Naive thymus-derived CD4-positive, alpha-beta T cell (primary cell): ENCODE measurements around the gene BSDC1. TPM values are rescaled to one million over a fixed set of nuclear protein-coding genes. Genes with fewer than 3 reads are reported as not detected.

Experiments used
- ATAC-seq: fragments of 150-1000 bp; cut with Tn5 transposase; 2 replicates; pipeline ENCODE4 v1.10.0; 2021; ENCODE audit warnings: mild to moderate bottlenecking, moderate library complexity
- CTCF ChIA-PET: fragments of 350-600 bp; sonication (Branson Sonifier 250); formaldehyde crosslinking; loops from one replicate; lab custom pipeline; 2021; ENCODE audit warnings: antibody characterized with exemption; lab: Charles Lee
- POLR2A ChIA-PET: fragments of 350-600 bp; sonication (Branson Sonifier 250); formaldehyde crosslinking; loops from one replicate; lab custom pipeline; 2021; ENCODE audit warnings: antibody characterized with exemption, inconsistent platforms; lab: Charles Lee
- DNase-seq, 9 donors: peaks; one replicate each; pipeline versions ENCODE4 v3.0.0 to v3.0.0-alpha.2; 2020 to 2022; ENCODE audit warnings: mixed read lengths in 1 of 9
- H3K27ac ChIP-seq: one replicate; pipeline ENCODE4 v1.7.0; 2013; ENCODE audit warnings: mild to moderate bottlenecking, low read depth, low read length, moderate library complexity
- H3K27me3 ChIP-seq, 2 donors: one replicate each; pipeline ENCODE4 v1.7.0; 2013; ENCODE audit warnings: low read length in 2 of 2, mild to moderate bottlenecking in 2 of 2, moderate library complexity in 2 of 2; ENCODE audit not compliant: control insufficient read depth in 2 of 2, insufficient read depth in 2 of 2
- H3K36me3 ChIP-seq, 3 experiments: 1 replicate in 2 of 3; 2 replicates in 1 of 3; pipeline ENCODE4 v1.7.0; 2013; ENCODE audit warnings: low read length in 3 of 3, mild to moderate bottlenecking in 3 of 3, moderate library complexity in 1 of 3; ENCODE audit not compliant: insufficient read depth in 3 of 3, control insufficient read depth in 2 of 3
- H3K4me1 ChIP-seq, 2 donors: one replicate each; pipeline ENCODE4 v1.7.0; 2013; ENCODE audit warnings: low read length in 2 of 2, mild to moderate bottlenecking in 2 of 2, moderate library complexity in 1 of 2; ENCODE audit not compliant: control insufficient read depth in 2 of 2, insufficient read depth in 2 of 2
- H3K4me3 ChIP-seq: 2 replicates; pipeline ENCODE4 v1.7.0; 2013; ENCODE audit warnings: mild to moderate bottlenecking, low read length
- H3K9me3 ChIP-seq, 3 experiments: 1 replicate in 2 of 3; 2 replicates in 1 of 3; pipeline ENCODE4 v1.7.0; 2013; ENCODE audit warnings: low read length in 3 of 3; ENCODE audit not compliant: control insufficient read depth in 2 of 3
- H3K27ac Mint-ChIP-seq, 9 donors: one replicate each; pipeline ENCODE4 v1.8.0; 2020 to 2022; ENCODE audit warnings: mixed read lengths in 9 of 9, mild to moderate bottlenecking in 8 of 9, moderate library complexity in 5 of 9, inconsistent platforms in 2 of 9
- H3K27me3 Mint-ChIP-seq, 5 donors: one replicate each; pipeline ENCODE4 v1.8.0; 2021 to 2022; ENCODE audit warnings: mixed read lengths in 5 of 5, mild to moderate bottlenecking in 1 of 5
- H3K36me3 Mint-ChIP-seq, 5 donors: one replicate each; pipeline ENCODE4 v1.8.0; 2020 to 2022; ENCODE audit warnings: mixed read lengths in 5 of 5, mild to moderate bottlenecking in 3 of 5, inconsistent platforms in 1 of 5
- H3K4me1 Mint-ChIP-seq, 7 donors: one replicate each; pipeline ENCODE4 v1.8.0; 2020 to 2022; ENCODE audit warnings: mixed read lengths in 7 of 7, mild to moderate bottlenecking in 3 of 7, inconsistent platforms in 1 of 7
- H3K4me3 Mint-ChIP-seq, 10 donors: one replicate each; pipeline ENCODE4 v1.8.0; 2020 to 2022; ENCODE audit warnings: mild to moderate bottlenecking in 10 of 10, mixed read lengths in 10 of 10, moderate library complexity in 6 of 10, inconsistent platforms in 2 of 10
- H3K9me3 Mint-ChIP-seq, 11 donors: one replicate each; pipeline ENCODE4 v1.8.0; 2020 to 2022; ENCODE audit warnings: mixed read lengths in 11 of 11, mild to moderate bottlenecking in 4 of 11, inconsistent platforms in 1 of 11, moderate library complexity in 1 of 11
- intact Hi-C, 2 donors: fragments of 100-400 bp; cut with micrococcal nuclease; formaldehyde crosslinking; loops; one replicate each; pipeline ENCODE4 v1.15.1; 2023
- polyA plus RNA-seq, 2 donors: library from polyadenylated mRNA; unstranded; fragments of 300-500 nt; fragmentation: Illumina TruSeq; gene quantifications; one replicate each; pipeline ENCODE4 v1.2.3, GENCODE V29; 2021
- total RNA-seq, 6 experiments: library from RNA in 5 of 6; stranded (reverse) in 5 of 6; gene quantifications; 1 replicate in 5 of 6; 2 replicates in 1 of 6; pipeline ENCODE4 v1.2.3 and lab custom pipeline; 2021 to 2026

Gene BSDC1
- total and polyA plus RNA-seq, 7 experiments from 2014 or later = 37.6 to 186 (median 110) TPM

GRCh38 chr1:32332290-32333079 is 61.8 kb downstream of the BSDC1 start:
- Histone ChIP-seq H3K4me3 (no peak overlapping the region), H3K27ac (no peak overlapping the region), H3K9me3 (no peaks in the 10 kb centered on the region), H3K4me1 (peaks cover 18 to 30% of the 10 kb centered on the region in 2 donors), H3K27me3 (no peaks in the 10 kb centered on the region), H3K36me3 (peaks cover 25 to 53% (median 30%) of the 10 kb centered on the region in 3 experiments)
- Mint-ChIP-seq H3K4me3 (no peak overlapping the region), H3K27ac (peak overlapping the region in 7 of 9 donors; percentile 34 to 95 (median 55)), H3K27me3 (no peaks in the 10 kb centered on the region), H3K36me3 (peaks cover 8 to 31% (median 17%) of the 10 kb centered on the region in 5 donors), H3K9me3 (no peaks in the 10 kb centered on the region), H3K4me1 (peaks cover 24 to 43% (median 36%) of the 10 kb centered on the region in 7 donors)
- CTCF ChIA-PET = interaction anchor here (0.6 to 1.8 kb wide), 8 partner anchors 11 to 1553 kb away, joined by 3 to 6 read pairs (median 4); no protein-coding TSS in a partner anchor
- ATAC-seq (no peak), DNase-seq (no peak)
- intact Hi-C loops = no loop called here
- POLR2A ChIA-PET = interaction anchor here (0.6 to 6.3 kb wide), 10 partner anchors 10 to 263 kb away, joined by 3 to 64 read pairs (median 4); partner anchors contain the start of gene LCK

GRCh38 chr1:32331549-32331948 is 62.7 kb downstream of the BSDC1 start:
- Mint-ChIP-seq H3K4me3 (peak overlapping the region in 1 of 10 donors; percentile 56), H3K36me3 (peaks cover 8 to 34% (median 22%) of the 10 kb centered on the region in 5 donors), H3K4me1 (peaks cover 16 to 37% (median 26%) of the 10 kb centered on the region in 7 donors), H3K27ac (peak overlapping the region in 7 of 9 donors; percentile 31 to 87 (median 39)), H3K9me3 (no peaks in the 10 kb centered on the region), H3K27me3 (no peaks in the 10 kb centered on the region)
- Histone ChIP-seq H3K4me3 (no peak overlapping the region), H3K27me3 (no peaks in the 10 kb centered on the region), H3K27ac (no peak overlapping the region), H3K36me3 (peaks cover 30 to 61% (median 33%) of the 10 kb centered on the region in 3 experiments), H3K9me3 (no peaks in the 10 kb centered on the region), H3K4me1 (peaks cover 8 to 20% of the 10 kb centered on the region in 2 donors)
- ATAC-seq (no peak), DNase-seq (no peak)
- intact Hi-C loops = no loop called here
- ChIA-PET POLR2A (interaction anchor here (0.6 to 6.3 kb wide), 10 partner anchors 9 to 262 kb away, joined by 3 to 64 read pairs (median 4); no protein-coding TSS in a partner anchor), CTCF (interaction anchor here (0.6 to 1.4 kb wide), 3 partner anchors 17 to 115 kb away, joined by 3 to 4 read pairs (median 3); no protein-coding TSS in a partner anchor)

GRCh38 chr1:32330558-32331151 is 63.6 kb downstream of the BSDC1 start:
- H3K27me3 ChIP-seq = no peaks in the 10 kb centered on the region
- no peaks in the 10 kb centered on the region for H3K9me3 ChIP-seq
- POLR2A ChIA-PET = interaction anchor here (0.7 to 4.8 kb wide), 7 partner anchors 9 to 81 kb away, joined by 3 to 50 read pairs (median 5); partner anchors contain the start of gene BSDC1
- Mint-ChIP-seq H3K9me3 (no peaks in the 10 kb centered on the region), H3K36me3 (peaks cover 8 to 34% (median 22%) of the 10 kb centered on the region in 5 donors), H3K27me3 (no peaks in the 10 kb centered on the region), H3K27ac (peak overlapping the region in 8 of 9 donors; percentile 3 to 88 (median 38)), H3K4me3 (no peak overlapping the region), H3K4me1 (peaks cover 17 to 37% (median 26%) of the 10 kb centered on the region in 7 donors)
- DNase-seq (no peak), ATAC-seq (no peak)
- intact Hi-C loops = no loop called here
- no peak overlapping the region for H3K4me3 ChIP-seq
- CTCF ChIA-PET = no interaction called here
- peaks cover 5 to 17% of the 10 kb centered on the region in 2 donors for H3K4me1 ChIP-seq
- no peak overlapping the region for H3K27ac ChIP-seq
- H3K36me3 ChIP-seq = peaks cover 30 to 68% (median 33%) of the 10 kb centered on the region in 3 experiments

- ChIA-PET POLR2A (interaction anchor here (1.0 to 4.8 kb wide), 4 partner anchors 8 to 65 kb away, joined by 3 to 50 read pairs (median 8); partner anchors contain the start of gene BSDC1), CTCF (no interaction called here)
Measured at GRCh38 chr1:32329931-32330466, 64.2 kb downstream of the BSDC1 start.

GRCh38 chr1:32327204-32327603 is 67.0 kb downstream of the BSDC1 start:
- H3K27me3 Mint-ChIP-seq = no peaks in the 10 kb centered on the region
- H3K27me3 ChIP-seq = no peaks in the 10 kb centered on the region
- peaks cover 19 to 43% (median 35%) of the 10 kb centered on the region in 7 donors for H3K4me1 Mint-ChIP-seq
- ChIA-PET CTCF (no interaction called here), POLR2A (interaction anchor here (1.6 to 1.7 kb wide), 2 partner anchors 10 to 24 kb away, joined by 4 to 7 read pairs; partner anchors contain the start of gene MARCKSL1)
- peak overlapping the region in 3 of 9 donors; percentile 17 to 72 (median 59) for H3K27ac Mint-ChIP-seq
- no peaks in the 10 kb centered on the region for H3K9me3 Mint-ChIP-seq
- no peak overlapping the region for H3K4me3 Mint-ChIP-seq
- H3K36me3 ChIP-seq = peaks cover 27 to 72% (median 35%) of the 10 kb centered on the region in 3 experiments
- H3K9me3 ChIP-seq = no peaks in the 10 kb centered on the region
- ATAC-seq (no peak), DNase-seq (no peak)
- no peak overlapping the region for H3K4me3 ChIP-seq
- peak overlapping the region; percentile 6 for H3K27ac ChIP-seq
- intact Hi-C loops = no loop called here
- peaks cover 8 to 42% (median 33%) of the 10 kb centered on the region in 5 donors for H3K36me3 Mint-ChIP-seq
- peaks cover 10 to 24% of the 10 kb centered on the region in 2 donors for H3K4me1 ChIP-seq

More at GRCh38 chr1:32329931-32330466, 64.2 kb downstream of the BSDC1 start:
- no peak for DNase-seq
- peak overlapping the region; percentile 47 to 88 (median 72) for H3K27ac Mint-ChIP-seq
- Histone ChIP-seq H3K27ac (peak overlapping the region; percentile 2), H3K4me1 (peaks cover 5 to 17% of the 10 kb centered on the region in 2 donors), H3K9me3 (no peaks in the 10 kb centered on the region), H3K36me3 (peaks cover 33 to 73% (median 33%) of the 10 kb centered on the region in 3 experiments), H3K27me3 (no peaks in the 10 kb centered on the region), H3K4me3 (no peak overlapping the region)
- no peaks in the 10 kb centered on the region for H3K27me3 Mint-ChIP-seq
- ATAC-seq = no peak
- peaks cover 19 to 42% (median 31%) of the 10 kb centered on the region in 7 donors for H3K4me1 Mint-ChIP-seq
- H3K9me3 Mint-ChIP-seq = no peaks in the 10 kb centered on the region
- H3K36me3 Mint-ChIP-seq = peaks cover 8 to 40% (median 28%) of the 10 kb centered on the region in 5 donors
- intact Hi-C loops = no loop called here
- no peak overlapping the region for H3K4me3 Mint-ChIP-seq
